OCI-LY3 (cell line): ENCODE measurements around the gene PRM3.

Source experiments
- H2AFZ ChIP-seq: fragments of 200-600, 300-600 bp; shearing (Covaris generic); 2 replicates; pipeline ENCODE4 v1.6.0; 2014; ENCODE audit warnings: antibody characterized with exemption, low read depth, low read length
- H3K27ac ChIP-seq: fragments of 200-600, 300-600 bp; sonication (generic); 2 replicates; pipeline ENCODE4 v1.5.1; 2014; ENCODE audit warnings: mild to moderate bottlenecking, low read length, moderate library complexity, mixed read lengths
- H3K27me3 ChIP-seq: fragments of 200-600, 300-600 bp; sonication (generic); 2 replicates; pipeline ENCODE4 v1.6.1; 2014; ENCODE audit warnings: low read depth, low read length, mixed read lengths
- H3K36me3 ChIP-seq: fragments of 200-600, 300-600 bp; sonication (generic); replicated peaks from 2 replicates; pipeline ENCODE3; 2014; ENCODE audit warnings: low read depth, low read length, mixed read lengths
- H3K4me1 ChIP-seq: fragments of 300-600, 200-600 bp; sonication (generic); 2 replicates; pipeline ENCODE4 v1.6.1; 2014; ENCODE audit warnings: low read length, mixed read lengths
- H3K4me2 ChIP-seq: fragments of 200-600, 300-600 bp; sonication (generic); 2 replicates; pipeline ENCODE4 v1.6.1; 2014; ENCODE audit warnings: low read length, mixed read lengths
- H3K4me3 ChIP-seq: fragments of 300-600, 200-600 bp; sonication (generic); 2 replicates; pipeline ENCODE4 v1.5.1; 2014; ENCODE audit warnings: antibody characterized with exemption, mild to moderate bottlenecking, low read length, moderate library complexity
- H3K79me2 ChIP-seq: fragments of 300-600, 200-600 bp; shearing (Covaris generic); 2 replicates; pipeline ENCODE4 v1.6.1; 2014; ENCODE audit warnings: mild to moderate bottlenecking, low read length, mixed read lengths
- H3K9ac ChIP-seq: fragments of 300-600, 200-600 bp; shearing (Covaris generic); 2 replicates; pipeline ENCODE4 v1.6.0; 2014; ENCODE audit warnings: mild to moderate bottlenecking, low read length, moderate library complexity
- H3K9me3 ChIP-seq: fragments of 200-600, 300-600 bp; shearing (Covaris generic); 2 replicates; pipeline ENCODE4 v1.6.1; 2014; ENCODE audit warnings: low read length, mixed read lengths; ENCODE audit not compliant: insufficient read depth
- H4K20me1 ChIP-seq: fragments of 200-600, 300-600 bp; sonication (generic); 2 replicates; pipeline ENCODE4 v1.6.1; 2016; ENCODE audit warnings: low read length, mixed read lengths; ENCODE audit not compliant: insufficient read depth
- CTCF ChIP-seq: fragments of 200-600, 300-600 bp; sonication (generic); IDR thresholded peaks from 2 replicates; pipeline ENCODE4 v1.5.1; 2014; ENCODE audit warnings: antibody characterized with exemption, low read length, low read depth
- EZH2phosphoT487 ChIP-seq: fragments of 200-600 bp; shearing (Covaris generic); IDR thresholded peaks from 2 replicates; pipeline ENCODE4 v1.6.1; 2018; ENCODE audit warnings: antibody characterized with exemption, mixed run types, low read depth

PRM3 gene

GRCh38 chr16:11232302-11232851, 41.1 kb downstream of the PRM3 start:
- H2AFZ ChIP-seq = peak overlapping the region; percentile 56; the same call in 1 of the 2 replicates
- no peaks in the 10 kb centered on the region for H3K9me3 ChIP-seq
- no peaks in the 10 kb centered on the region for H3K79me2 ChIP-seq

GRCh38 chr16:11231367-11231970, 42.0 kb downstream of the PRM3 start:
- Histone ChIP-seq H3K9ac (no peak overlapping the region; the same call in 1 of the 2 replicates), H3K36me3 (no peaks in the 10 kb centered on the region), H3K9me3 (no peaks in the 10 kb centered on the region), H2AFZ (peak overlapping the region; percentile 32; the same call in 1 of the 2 replicates), H3K27me3 (no peaks in the 10 kb centered on the region), H3K4me1 (peaks cover 51% of the 10 kb centered on the region), H3K4me3 (no peak overlapping the region), H3K27ac (no peak overlapping the region), H3K79me2 (no peaks in the 10 kb centered on the region), H4K20me1 (no peaks in the 10 kb centered on the region), H3K4me2 (peak overlapping the region; percentile 43)
- no peak for TF ChIP-seq EZH2phosphoT487
- no peak for TF ChIP-seq CTCF

More at GRCh38 chr16:11232302-11232851, 41.1 kb downstream of the PRM3 start:
- peak overlapping the region; percentile 49 for H3K4me3 ChIP-seq
- TF ChIP-seq CTCF (no peak), EZH2phosphoT487 (no peak)
- peaks cover 51% of the 10 kb centered on the region for H3K4me1 ChIP-seq
- H4K20me1 ChIP-seq = no peaks in the 10 kb centered on the region
- peak overlapping the region; percentile 58 for H3K4me2 ChIP-seq
- H3K27me3 ChIP-seq = no peaks in the 10 kb centered on the region
- peak overlapping the region; percentile 68 for H3K27ac ChIP-seq
- peak overlapping the region; percentile 60 for H3K9ac ChIP-seq
- no peaks in the 10 kb centered on the region for H3K36me3 ChIP-seq

GRCh38 chr16:11229906-11230305, 43.5 kb downstream of the PRM3 start:
- no peaks in the 10 kb centered on the region for H3K9me3 ChIP-seq
- H3K27me3 ChIP-seq = no peaks in the 10 kb centered on the region
- H3K4me3 ChIP-seq = no peak overlapping the region
- H3K27ac ChIP-seq = no peak overlapping the region
- no peaks in the 10 kb centered on the region for H3K36me3 ChIP-seq
- no peak overlapping the region for H3K4me2 ChIP-seq
- no peak overlapping the region for H3K9ac ChIP-seq
- H3K4me1 ChIP-seq = peaks cover 59% of the 10 kb centered on the region
- no peaks in the 10 kb centered on the region for H4K20me1 ChIP-seq
- H2AFZ ChIP-seq = no peak overlapping the region
- H3K79me2 ChIP-seq = no peaks in the 10 kb centered on the region
- TF ChIP-seq CTCF = no peak
- no peak for TF ChIP-seq EZH2phosphoT487

- TF ChIP-seq EZH2phosphoT487 (no peak), CTCF (no peak)
- H3K27me3 ChIP-seq = no peaks in the 10 kb centered on the region
- H3K79me2 ChIP-seq = no peaks in the 10 kb centered on the region
- H3K4me1 ChIP-seq = peaks cover 64% of the 10 kb centered on the region
- no peaks in the 10 kb centered on the region for H4K20me1 ChIP-seq
- no peak overlapping the region for H2AFZ ChIP-seq
- H3K36me3 ChIP-seq = no peaks in the 10 kb centered on the region
- no peak overlapping the region for H3K9ac ChIP-seq
- H3K4me2 ChIP-seq = no peak overlapping the region
- no peaks in the 10 kb centered on the region for H3K9me3 ChIP-seq
- no peak overlapping the region for H3K4me3 ChIP-seq
- no peak overlapping the region for H3K27ac ChIP-seq
Observed at GRCh38 chr16:11229432-11229831, 44.0 kb downstream of the PRM3 start.
